Bronchial epithelial cell (primary cell): ENCODE results near the gene ENTREP3. TPM values are rescaled to one million over a fixed set of nuclear protein-coding genes. Genes with fewer than 3 reads are reported as not detected.
A peak's percentile ranks its signal among the peaks of the same experiment; 100 is the strongest.
"Not testable (repeated sequence)": the region's sequence is repeated elsewhere in the genome, so short reads cannot be mapped to it uniquely, and the experiment has no call there.

Source experiments
- DNase-seq: peaks from one replicate; pipeline ENCODE4 v3.0.0-alpha.2; 2010; ENCODE audit warnings: low read depth
- FAIRE-seq: peaks from 2 replicates; lab custom pipeline; 2011; peaks lifted over from hg19 to GRCh38; lab: Jason Lieb, UNC
- H3K27me3 ChIP-seq: 2 replicates; pipeline ENCODE4 v1.5.1; 2011; ENCODE audit warnings: low read length; ENCODE audit not compliant: control insufficient read depth, insufficient read depth
- H3K36me3 ChIP-seq: 2 replicates; pipeline ENCODE4 v1.5.1; 2011; ENCODE audit warnings: low read length; ENCODE audit not compliant: control insufficient read depth, insufficient read depth
- H3K4me3 ChIP-seq: 2 replicates; pipeline ENCODE4 v1.5.1; 2011; ENCODE audit warnings: mild to moderate bottlenecking, low read depth, low read length, control low read depth
- CTCF ChIP-seq: IDR thresholded peaks from 2 replicates; pipeline ENCODE4 v1.5.1; 2011; ENCODE audit warnings: mild to moderate bottlenecking, moderate library complexity, low read length, control low read depth, inconsistent platforms; ENCODE audit not compliant: insufficient read depth, severe bottlenecking
- total RNA-seq: library from RNA; depleted of rRNA; stranded (reverse); fragments of >200 nt; gene quantifications from 2 replicates; pipeline ENCODE4 v1.2.1, GENCODE V29; 2014

The ENTREP3 gene
- total RNA-seq, 1 donor from 2014 or later: 3.7 TPM

GRCh38 chr1:155218854-155219591, 36.3 kb downstream of the ENTREP3 start:
- FAIRE-seq (no peak), DNase-seq (peak; percentile 63)
- no peak for TF ChIP-seq CTCF
- Histone ChIP-seq H3K4me3 (no peak overlapping the region), H3K27me3 (no peaks in the 10 kb centered on the region), H3K36me3 (no peaks in the 10 kb centered on the region)

- DNase-seq, H3K4me3 ChIP-seq, H3K27me3 ChIP-seq, H3K36me3 ChIP-seq: not testable (repeated sequence)
- peak; percentile 72 for FAIRE-seq
These were observed 40.6 kb downstream of the ENTREP3 start for GRCh38 chr1:155214702-155215101.

GRCh38 chr1:155212051-155212440, 43.2 kb downstream of the ENTREP3 start:
- not testable (repeated sequence) for H3K27me3 ChIP-seq, DNase-seq, FAIRE-seq, H3K4me3 ChIP-seq, H3K36me3 ChIP-seq

- H3K27me3 ChIP-seq, DNase-seq, H3K4me3 ChIP-seq, FAIRE-seq, H3K36me3 ChIP-seq: not testable (repeated sequence)
These were observed 43.8 kb downstream of the ENTREP3 start for GRCh38 chr1:155211381-155212050.

GRCh38 chr1:155210314-155211104, 44.8 kb downstream of the ENTREP3 start:
- H3K4me3 ChIP-seq: no peak overlapping the region
- DNase-seq (no peak), FAIRE-seq (peak; percentile 13)
- TF ChIP-seq CTCF: no peak
- peaks cover 7% of the 10 kb centered on the region for H3K36me3 ChIP-seq
- no peaks in the 10 kb centered on the region for H3K27me3 ChIP-seq

GRCh38 chr1:155209312-155209721, 46.0 kb downstream of the ENTREP3 start:
- Histone ChIP-seq H3K36me3 (peaks cover 7% of the 10 kb centered on the region), H3K4me3 (peak overlapping the region; percentile 90), H3K27me3 (no peaks in the 10 kb centered on the region)
- TF ChIP-seq CTCF: no peak
- no peak for FAIRE-seq
- no peak for DNase-seq
